ENCODE data around the gene S100B. TPM values are rescaled to one million over a fixed set of nuclear protein-coding genes. Genes with fewer than 3 reads are reported as not detected.
"Not testable (repeated sequence)": the region's sequence is repeated elsewhere in the genome, so short reads cannot be mapped to it uniquely, and the experiment has no call there.

The S100B gene
- total RNA-seq, 2 donors from 2014 or later = 2.0 to 4.2 TPM

- peak; percentile 87 for DNase-seq (ENCODE audit: low spot score)
- intact Hi-C loops (cut with DNase I) = no loop called here
Measured at GRCh38 chr21:46605767-46606426, 1.0 kb upstream of the S100B start.

DNA sequence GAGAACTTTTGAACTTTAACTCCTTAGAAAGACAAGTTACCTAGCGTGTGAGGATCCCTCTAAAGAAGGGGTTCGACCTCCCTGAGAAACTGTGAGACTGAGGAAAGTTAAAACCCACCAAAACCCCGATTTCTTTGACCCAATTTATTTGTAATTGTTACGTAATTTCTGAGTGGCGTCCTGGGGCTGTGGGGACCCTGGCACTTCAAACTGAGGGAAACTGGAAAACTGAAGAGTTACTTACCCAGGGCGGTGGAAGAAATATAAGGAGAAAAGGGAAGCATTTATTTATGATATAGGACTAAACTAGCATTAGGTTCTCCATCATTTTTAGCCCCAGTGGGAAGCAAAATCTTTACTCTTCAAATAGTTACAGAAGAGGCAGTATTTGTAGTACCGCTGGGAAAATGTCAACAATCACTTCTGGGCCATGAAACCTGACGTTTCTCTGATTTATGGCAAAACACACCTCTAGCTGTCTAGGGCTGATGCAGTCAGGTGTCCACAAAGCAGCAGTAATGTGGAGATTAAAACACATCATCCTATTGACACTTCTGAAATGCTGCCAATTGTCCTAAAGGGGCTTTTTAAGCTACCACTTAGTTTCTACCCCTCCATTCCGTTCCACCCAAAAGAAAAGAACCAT is 430 bp downstream of the S100B start:
- DNase-seq (ENCODE audit: low spot score) = no peak
- intact Hi-C loops (cut with DNase I) = no loop called here

- intact Hi-C loops (cut with DNase I) = no loop called here
- DNase-seq (ENCODE audit: low spot score) = no peak
Measured at GRCh38 chr21:46603228-46603627, 1.7 kb downstream of the S100B start.

DNA sequence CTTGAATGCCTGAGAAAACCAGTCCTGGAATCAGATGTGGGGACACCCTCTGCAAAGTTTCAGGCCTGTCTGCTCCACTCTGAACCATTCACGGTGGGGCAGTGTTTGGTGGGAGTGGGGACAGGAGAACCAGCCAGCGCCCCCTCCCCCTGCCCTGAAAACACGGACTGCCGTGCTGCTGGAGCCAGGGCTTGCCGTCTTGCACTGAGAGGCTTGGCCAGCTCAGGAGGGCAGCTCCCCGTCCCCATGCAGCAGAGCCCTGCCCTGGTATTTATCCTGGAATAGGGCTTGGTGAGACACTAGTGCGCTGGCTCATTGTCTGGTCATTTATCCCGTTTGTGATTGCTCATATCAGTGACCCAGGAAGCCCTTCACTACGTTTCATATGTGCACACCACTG is 3.9 kb downstream of the S100B start:
- intact Hi-C loops (cut with DNase I) = no loop called here

GRCh38 chr21:46600305-46600704 is 4.6 kb downstream of the S100B start:
- DNase-seq (ENCODE audit: low spot score) = no peak
- intact Hi-C loops (cut with DNase I) = no loop called here

More for the DNA sequence above, 3.9 kb downstream of the S100B start:
- DNase-seq (ENCODE audit: low spot score) = no peak

- peak; percentile 76 for DNase-seq (ENCODE audit: low spot score)
- intact Hi-C loops (cut with DNase I) = no loop called here
Measured at GRCh38 chr21:46598581-46599572, 6.0 kb downstream of the S100B start.

DNA sequence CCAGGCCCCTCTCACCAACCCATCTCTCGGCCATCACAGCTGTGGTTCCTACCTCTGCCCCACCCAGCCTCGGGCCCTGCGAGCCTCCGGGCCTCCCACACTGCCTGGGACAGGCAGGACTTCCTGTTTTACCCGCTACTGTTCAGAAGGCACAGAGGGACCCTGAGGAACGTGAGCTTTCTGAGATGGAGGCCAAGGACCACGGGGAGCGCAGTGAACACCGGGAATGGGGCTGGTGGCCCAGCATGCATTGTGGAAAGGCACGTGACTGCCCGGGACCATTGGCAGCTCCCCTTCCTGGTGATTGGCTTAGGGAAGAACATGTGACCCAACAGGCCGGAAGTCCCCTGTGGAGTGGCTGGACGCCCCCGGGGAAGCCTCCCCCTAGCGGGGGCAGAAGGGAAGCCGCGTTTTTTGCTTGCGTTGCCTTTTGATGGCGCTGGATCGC is 7.0 kb downstream of the S100B start:
- DNase-seq (ENCODE audit: low spot score) = no peak
- intact Hi-C loops (cut with DNase I) = no loop called here

DNA sequence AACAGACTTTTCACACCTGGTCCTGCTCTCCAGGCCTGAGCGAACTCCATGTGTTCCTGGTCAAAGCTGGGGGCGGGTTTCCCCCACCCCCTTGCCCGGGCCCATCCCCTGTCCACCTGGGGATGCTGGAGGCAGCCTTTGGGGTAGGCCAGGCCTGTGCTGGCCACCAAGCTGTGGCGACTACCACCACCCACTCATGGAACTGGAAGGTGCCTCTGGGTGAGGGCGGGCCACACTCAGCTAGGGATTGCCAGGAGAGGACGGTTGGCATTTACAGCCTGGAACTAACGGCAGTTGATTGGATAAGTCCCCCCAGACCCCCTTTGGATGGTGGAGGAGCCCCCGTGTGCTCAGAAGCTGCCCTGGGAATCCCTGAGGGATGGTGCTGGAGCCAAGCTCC is 7.9 kb downstream of the S100B start:
- intact Hi-C loops (cut with DNase I) = no loop called here
- no peak for DNase-seq (ENCODE audit: low spot score)

DNA sequence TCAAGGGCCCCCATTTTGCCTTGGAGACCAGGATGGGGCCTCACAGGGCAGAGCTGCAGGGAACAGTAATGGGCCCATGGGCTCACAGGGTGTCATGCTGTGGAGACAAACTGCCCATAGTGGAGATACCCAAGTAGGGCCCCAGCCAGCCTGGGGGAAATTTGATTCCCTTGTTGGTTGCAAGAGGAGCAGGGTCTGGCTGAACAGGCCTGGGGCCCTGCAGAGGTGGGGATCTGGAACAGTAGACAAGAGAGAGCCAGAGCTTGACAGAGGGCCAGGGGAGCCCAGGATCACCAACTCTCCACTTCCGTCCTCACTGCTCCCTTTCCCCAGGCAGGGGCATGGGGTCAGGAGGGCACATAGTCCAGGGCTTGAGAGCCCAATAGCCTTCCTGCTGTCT is 8.7 kb downstream of the S100B start:
- DNase-seq (ENCODE audit: low spot score) = no peak
- intact Hi-C loops (cut with DNase I) = no loop called here

DNA sequence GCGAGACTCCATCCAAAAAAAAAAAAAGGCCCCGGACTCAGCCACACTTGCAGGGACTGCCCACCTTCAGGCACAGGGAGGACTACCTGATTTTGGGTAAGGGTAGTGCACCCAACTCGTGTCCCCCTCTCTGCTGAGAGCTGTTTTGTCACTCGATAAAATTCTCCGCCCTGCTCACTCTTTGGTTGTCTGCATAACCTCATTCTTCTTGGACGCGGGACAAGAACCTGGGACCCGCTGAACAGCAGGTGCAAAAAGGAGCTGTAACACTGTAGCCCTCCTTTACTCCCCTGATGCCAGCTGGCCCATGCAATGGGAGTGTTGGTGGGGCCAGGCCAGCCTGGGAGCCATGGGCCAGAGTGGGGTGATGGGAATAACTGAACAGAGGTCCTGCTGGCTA is 10.6 kb downstream of the S100B start:
- intact Hi-C loops (cut with DNase I) = no loop called here
- no peak for DNase-seq (ENCODE audit: low spot score)

- intact Hi-C loops (cut with DNase I) = no loop called here
- no peak for DNase-seq (ENCODE audit: low spot score)
Measured at GRCh38 chr21:46585191-46585953, 19.5 kb downstream of the S100B start.

DNA sequence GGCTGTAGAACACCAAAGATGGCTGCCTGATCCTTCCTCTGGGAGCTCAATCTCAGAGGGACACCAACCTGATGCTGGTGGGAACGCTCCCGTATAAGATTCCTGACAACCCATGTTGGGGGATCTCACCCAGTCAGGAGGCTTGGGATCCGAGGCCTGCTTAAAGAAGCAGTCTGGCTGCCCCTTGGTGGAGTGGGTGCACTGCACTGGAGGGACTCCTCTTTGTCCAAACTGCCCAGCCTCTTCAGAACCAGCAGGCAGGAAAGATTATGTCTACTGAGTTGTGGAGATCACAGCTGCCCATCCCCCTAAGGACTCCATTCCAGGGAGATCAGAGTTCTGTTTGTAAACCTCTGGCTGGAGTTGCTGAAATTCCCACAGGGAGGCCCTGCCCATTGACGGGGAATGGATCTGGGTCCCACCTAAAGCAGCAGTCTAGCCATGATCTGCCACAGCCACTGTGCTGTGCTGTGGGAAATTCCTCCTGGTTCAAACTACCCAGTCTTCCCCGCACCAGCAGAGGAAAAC is 23.0 kb downstream of the S100B start:
- no peak for DNase-seq (ENCODE audit: low spot score)
- intact Hi-C loops (cut with DNase I) = no loop called here

DNA sequence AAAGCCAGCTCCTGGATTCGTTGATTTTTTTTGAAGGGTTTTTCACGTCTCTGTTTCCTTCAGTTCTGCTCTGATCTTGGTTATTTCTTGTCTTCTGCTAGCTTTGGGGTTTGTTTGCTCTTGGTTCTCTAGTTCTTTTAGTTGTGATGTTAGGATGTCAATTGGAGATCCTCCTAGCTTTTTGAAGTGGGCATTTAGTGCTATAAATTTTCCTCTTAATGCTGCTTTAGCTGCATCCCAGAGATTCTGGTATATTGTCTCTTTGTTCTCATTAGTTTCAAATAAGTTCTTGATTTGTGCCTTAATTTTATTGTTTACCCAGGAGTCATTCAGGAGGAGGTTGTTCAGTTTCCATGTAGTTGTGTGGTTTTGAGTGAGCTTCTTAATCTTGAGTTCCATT is 25.5 kb downstream of the S100B start:
- intact Hi-C loops (cut with DNase I); DNase-seq (ENCODE audit: low spot score): not testable (repeated sequence)

DNA sequence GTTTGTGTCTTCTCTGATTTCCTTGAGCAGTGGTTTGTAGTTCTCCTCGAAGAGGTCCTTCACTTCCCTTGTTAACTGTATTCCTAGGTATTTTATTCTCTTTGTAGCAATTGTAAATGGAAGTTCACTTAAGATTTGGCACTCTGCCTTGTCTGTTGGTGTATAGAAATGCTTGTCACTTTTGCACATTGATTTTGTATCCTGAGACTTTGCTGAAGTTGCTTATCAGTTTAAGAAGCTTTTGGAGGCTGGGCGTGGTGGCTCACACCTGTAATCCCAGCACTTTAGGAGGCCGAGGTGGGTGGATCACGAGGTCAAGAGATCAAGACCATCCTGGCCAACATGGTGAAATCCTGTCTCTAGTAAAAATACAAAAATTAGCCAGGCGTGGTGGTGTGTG is 27.1 kb downstream of the S100B start:
- intact Hi-C loops (cut with DNase I); DNase-seq (ENCODE audit: low spot score): not testable (repeated sequence)

GRCh38 chr21:46572850-46573249 is 32.0 kb downstream of the S100B start:
- DNase-seq (ENCODE audit: low spot score) = no peak
- intact Hi-C loops (cut with DNase I) = no loop called here

- DNase-seq (ENCODE audit: low spot score) = no peak
- intact Hi-C loops (cut with DNase I) = no loop called here
Measured at GRCh38 chr21:46570631-46571030, 34.3 kb downstream of the S100B start.

GRCh38 chr21:46570119-46570518 is 34.8 kb downstream of the S100B start:
- intact Hi-C loops (cut with DNase I) = no loop called here

GRCh38 chr21:46569081-46569480 is 35.8 kb downstream of the S100B start:
- intact Hi-C loops (cut with DNase I) = no loop called here
- no peak for DNase-seq (ENCODE audit: low spot score)

More at GRCh38 chr21:46570119-46570518, 34.8 kb downstream of the S100B start:
- DNase-seq (ENCODE audit: low spot score) = no peak

- intact Hi-C loops (cut with DNase I) = no loop called here
- DNase-seq (ENCODE audit: low spot score) = no peak
Measured at GRCh38 chr21:46568562-46568961, 36.3 kb downstream of the S100B start.
